ENCODE results near the gene H6PD.
A peak's percentile ranks its signal among the peaks of the same experiment; 100 is the strongest.

H6PD gene

DNA sequence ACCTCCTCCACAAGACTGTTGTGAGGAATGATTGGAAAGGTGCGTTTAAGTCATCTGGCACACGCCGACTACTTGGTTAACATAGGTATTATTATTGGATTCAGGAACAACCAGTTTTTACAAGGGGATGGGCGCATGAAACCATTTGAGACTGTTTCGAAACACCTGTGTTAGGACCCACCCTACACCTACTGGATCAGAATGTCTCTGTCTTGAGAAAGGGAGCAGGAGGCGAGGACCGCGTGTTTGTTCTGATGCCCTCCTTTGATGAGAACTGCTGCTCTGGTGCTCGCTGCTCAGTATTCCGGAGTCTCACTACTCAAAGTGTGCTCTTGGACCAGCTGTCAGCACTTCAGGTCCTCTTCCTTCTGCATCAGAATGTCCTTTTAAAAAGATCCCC lies 7.3 kb downstream of the H6PD start:
- no peak for DNase-seq

DNA sequence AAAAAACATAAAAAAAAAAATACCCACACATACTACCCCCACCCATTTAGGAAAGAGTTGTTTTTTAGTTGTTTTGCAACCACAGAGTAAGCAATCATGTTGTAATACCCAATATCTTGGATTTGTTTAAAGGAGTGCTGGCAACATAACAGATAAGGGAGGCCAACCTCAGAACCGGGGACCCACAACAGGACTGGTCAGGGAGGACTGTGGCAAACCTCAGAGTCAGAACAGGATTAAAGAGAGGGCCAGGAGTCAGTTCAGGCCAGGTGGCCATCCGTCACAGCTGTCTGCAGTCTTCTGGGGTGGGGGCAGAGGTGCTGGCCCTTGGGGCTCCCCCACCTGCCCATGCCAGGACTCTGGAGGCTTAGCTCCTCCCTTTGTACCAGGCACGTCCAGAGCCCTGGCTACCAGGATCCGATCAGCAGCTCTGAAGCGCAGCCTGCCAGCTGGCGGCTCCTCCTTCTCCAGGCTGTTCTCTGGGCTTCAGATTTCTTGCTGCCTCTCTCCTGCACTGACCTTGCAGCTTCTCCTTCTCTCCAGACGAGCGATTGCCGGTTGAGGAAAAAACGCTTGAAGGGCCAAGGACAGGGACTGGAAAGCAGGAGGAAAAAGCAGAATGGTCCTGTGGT lies 7.9 kb downstream of the H6PD start:
- no peak for DNase-seq

DNA sequence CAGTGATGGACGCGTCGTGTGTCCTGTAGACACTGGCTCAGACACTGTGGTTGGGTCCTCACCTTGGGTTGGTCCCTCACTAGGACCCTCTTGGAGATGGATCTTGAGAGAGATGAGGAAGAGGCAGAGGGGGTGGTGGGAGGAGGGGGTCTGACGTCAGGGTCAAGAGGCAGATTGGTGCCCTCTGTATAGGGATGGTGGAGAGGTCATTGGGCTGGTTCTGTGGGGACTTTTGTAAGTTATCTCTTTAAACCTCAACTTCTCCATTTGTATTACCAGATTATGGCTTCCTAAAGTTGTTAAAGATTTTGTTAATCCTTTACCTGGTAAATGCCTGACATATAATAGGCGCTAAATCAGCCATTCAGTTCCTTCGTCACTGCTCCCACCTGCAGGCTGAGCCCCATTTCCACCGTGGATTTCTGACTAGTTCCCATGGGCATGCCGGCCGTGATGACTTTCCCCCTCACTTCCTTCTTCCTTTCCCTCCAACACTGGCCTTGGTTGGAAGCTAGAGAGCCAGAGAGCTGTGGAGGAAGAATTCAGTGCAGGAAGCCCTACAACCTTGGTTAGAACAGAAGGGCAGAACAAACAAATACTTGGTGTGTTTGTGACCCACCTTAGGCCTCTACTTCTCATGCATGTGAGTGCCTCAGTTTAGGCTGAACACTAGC lies 8.6 kb downstream of the H6PD start:
- DNase-seq, result no peak

DNA sequence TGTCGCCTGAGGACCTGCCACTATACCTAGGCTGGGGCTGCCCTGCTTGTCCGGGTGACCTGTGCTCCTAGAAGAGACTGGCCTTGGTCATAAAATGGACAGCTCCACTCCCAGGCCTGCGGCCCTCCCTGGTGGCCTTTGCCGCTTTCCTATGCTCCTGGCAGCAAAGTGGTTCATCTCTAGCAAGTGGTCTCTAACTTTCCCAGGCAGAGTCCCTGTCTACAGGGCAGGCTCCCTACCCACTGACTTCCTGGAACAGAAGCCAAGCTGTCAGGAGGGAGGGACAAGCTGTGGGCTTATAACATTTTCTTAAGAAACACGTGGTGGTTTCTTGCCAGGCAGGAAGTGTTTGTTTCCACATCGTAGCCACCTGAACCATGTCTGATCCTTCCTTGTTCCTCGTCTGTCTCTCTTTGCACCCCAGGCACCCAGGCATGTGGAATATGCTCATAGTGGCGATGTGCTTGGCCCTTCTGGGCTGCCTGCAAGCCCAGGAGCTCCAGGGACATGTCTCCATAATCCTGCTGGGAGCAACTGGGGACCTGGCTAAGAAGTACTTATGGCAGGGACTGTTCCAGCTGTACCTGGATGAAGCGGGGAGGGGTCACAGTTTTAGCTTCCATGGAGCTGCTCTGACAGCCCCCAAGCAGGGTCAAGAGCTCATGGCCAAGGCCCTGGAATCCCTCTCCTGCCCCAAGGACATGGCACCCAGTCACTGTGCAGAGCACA lies 10.1 kb downstream of the H6PD start:
- DNase-seq, result no peak

DNA sequence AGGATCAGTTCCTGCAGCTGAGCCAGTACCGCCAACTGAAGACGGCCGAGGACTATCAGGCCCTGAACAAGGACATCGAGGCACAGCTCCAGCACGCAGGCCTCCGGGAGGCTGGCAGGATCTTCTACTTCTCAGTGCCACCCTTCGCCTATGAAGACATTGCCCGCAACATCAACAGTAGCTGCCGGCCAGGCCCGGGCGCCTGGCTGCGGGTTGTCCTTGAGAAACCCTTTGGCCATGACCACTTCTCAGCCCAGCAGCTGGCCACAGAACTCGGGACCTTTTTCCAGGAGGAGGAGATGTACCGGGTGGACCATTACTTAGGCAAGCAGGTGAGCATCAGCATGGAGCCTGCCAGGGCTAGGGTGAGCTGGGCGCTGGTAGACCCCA lies 10.7 kb downstream of the H6PD start:
- no peak for DNase-seq

DNA sequence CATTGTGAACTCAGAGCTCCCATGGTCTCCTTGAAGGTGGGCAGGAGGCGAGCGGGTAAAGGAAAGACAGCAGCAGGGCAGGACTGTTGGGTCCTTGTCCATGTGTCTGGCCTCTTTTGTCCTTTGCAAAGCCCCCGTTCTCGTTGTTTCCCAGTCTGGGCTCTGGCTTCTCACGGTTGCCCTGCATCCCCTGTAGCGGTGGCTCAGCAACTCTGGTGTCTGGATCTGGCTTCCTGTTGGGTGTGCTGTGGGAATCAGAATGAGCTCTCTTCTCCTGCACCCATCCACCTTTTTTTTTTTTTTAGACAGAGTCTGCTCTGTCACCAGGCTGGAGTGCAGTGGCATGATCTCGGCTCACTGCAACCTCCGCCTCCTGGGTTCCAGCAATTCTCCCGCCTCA lies 11.1 kb downstream of the H6PD start:
- no peak for DNase-seq

DNA sequence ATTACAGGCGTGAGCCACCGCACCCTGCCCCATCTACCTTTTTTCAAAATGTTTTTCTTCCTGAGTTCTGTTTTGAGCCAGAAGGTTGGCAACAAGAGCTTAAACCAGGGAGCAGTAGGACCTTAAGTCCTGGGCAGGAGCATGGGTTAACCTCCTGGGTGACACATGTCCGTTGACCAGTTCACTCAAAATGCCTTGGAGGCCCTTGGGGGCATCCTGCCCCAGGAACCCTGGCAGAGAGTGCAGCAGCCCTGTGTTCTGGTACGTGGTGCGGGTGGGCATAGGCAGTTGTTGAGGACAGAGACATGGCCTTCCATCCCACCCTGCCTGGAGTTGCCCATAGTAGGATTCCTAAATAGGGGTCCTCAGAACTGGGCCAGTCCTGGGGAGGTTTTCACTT lies 11.6 kb downstream of the H6PD start:
- DNase-seq, result no peak

DNA sequence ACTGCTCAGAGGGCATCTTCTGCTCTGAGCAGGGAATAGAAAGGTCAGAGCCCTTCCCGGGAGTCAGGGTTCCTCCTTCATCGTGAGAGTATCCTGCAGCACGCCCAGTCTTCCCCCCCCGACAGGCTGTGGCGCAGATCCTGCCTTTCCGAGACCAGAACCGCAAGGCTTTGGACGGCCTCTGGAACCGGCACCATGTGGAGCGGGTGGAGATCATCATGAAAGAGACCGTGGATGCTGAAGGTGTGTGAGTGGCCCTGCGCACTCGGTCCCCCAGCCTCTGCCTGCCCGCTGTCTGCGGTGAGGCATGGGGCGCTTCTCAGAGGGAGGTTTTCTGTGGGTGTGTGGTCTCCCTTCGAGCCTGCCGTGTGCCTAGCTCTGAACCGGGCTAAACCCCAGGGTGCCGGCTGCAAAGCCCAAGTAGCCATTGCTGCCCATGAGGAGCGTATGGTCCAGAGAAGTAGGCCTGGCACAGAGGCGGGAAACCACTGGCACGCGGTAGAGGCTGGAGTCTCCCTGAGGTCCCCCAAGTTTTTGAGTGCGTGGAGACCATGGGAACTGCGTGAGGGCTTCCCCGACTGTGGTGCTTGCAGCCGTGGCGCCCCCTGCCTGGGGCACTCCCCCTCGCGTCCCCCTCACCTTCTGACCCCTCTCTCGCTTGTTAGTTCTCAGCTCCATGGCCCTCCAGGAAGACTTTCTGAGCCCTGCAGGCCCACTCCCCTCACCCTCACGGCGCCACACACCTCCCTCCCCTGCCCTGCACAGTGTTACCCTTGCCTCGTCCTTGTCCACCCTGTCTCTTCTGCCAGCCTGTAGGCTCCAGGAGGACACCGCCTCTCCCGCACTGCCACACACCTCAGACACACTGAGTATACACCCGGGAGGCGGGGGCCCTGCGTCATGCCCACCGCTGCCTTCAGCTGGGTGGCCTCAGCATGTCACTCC lies 12.5 kb downstream of the H6PD start:
- no peak for DNase-seq

DNA sequence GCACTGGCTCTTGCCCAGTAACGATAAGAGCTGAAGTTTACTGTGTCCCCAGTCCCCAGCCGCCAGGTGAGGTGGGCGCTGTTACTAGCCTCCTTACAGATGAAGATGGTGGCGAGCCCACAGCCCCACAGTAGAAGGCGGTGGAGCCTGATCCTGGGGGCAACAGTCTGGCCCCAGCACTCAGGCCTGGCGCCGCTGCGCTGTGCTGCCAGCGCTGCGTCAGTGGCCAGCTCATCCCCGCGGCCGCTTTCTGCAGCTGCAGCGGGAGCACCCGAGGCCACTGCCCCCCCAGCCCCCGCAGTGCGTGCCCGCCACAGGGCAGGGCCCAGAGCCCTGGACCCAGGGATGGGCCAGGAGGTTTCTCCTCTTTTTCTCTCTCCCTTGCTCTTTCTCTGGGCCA lies 13.3 kb downstream of the H6PD start:
- no peak for DNase-seq

DNA sequence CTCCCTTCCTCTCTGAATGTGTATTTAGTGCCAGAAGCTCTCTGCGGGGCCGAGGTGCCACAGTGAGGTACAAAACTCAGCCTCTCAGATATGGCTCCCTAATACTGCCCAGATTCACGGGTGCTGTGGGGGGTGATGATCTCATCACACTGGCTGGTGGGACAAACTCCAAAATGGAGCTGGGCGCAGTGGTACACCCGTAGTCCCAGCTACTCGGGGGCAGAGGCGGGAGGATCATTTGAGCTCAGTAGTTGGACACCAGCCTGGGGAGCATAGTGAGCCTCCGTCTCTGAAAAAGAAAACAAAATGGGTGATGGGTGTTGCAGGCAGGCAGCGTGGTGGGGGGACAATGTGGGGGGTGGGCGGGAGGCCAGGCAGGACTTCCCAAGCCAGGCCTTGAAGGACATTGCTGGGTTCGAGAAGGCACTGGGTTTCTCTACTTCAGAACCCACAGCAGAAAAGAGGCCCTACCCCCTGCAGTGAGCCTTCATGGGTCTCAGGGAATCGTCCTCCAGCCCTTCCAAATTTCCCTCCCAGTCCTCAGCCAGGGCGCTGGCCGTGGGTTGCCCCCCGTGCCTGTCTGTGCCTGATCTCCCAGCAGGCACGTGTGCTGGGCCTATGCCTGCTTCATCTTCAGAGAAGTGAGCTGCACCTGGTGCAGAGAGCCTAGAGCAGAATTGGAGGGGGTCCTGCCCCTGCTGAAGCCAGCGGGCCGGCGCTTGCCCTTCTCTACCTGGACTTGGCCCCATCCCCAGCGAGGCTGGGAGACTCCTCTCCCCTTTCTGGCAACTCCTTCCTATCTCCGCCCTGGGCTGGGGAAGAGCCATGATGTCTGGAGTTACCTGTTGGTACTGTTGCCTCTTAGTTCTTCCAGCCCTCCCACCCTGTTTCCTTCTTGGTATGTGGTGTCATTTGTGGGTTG lies 14.0 kb downstream of the H6PD start:
- no peak for DNase-seq

DNA sequence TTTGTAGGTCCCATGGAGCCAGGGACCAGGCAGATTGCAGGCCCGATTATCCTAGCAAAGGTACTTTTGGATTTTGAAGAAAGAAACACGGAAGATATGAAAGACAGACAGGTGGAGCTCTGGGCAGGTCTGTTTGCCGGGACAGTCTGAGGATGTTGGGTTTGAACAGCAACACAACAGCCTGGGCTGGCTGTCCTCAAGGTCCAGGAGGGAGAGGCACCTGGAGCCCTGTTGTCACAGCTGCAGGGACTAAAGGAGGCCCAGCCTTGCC lies 14.6 kb downstream of the H6PD start:
- no peak for DNase-seq

DNA sequence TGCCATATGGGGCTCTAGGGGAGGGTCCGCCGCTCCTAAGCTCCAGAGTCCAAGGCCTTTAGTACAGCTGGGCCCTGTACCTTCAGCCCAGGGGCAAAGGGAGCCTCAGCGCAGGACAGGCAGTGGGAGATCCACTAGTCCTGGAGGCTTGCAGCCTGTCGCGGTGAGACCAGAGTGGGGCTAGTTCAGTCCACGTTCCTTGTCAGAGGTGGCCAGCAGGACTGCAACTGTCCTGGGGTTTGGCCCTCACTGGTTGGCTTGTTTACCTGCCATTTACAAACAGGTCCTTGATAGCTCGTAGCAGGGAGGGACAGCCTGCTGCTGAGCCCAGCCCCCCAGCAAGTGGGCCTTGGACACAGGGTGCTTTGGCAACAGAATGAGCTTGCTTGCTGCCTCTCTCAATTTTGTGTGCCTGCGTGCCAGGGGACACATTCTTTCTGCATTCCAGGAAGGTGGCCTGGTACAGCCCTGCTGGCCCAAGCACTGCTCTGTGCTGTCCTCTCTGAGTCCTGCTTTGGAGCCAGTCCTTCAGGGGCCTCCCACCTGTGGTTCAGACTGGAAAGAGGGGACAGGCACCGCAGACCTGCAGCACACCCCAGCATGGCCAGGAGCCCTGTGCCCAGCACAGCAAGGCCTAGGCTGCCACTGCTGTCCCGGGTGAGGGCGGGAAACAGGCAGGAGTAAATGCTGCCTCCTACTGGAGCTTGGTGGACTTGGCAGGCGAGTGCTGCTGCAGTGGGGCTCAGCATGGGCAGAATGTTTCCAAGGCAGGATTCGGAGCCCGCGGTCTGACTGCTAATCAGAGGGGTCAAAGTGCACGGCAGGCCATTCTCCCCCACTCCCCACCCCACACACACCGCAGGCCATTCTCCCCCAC lies 15.2 kb downstream of the H6PD start:
- DNase-seq, result peak; percentile 40

DNA sequence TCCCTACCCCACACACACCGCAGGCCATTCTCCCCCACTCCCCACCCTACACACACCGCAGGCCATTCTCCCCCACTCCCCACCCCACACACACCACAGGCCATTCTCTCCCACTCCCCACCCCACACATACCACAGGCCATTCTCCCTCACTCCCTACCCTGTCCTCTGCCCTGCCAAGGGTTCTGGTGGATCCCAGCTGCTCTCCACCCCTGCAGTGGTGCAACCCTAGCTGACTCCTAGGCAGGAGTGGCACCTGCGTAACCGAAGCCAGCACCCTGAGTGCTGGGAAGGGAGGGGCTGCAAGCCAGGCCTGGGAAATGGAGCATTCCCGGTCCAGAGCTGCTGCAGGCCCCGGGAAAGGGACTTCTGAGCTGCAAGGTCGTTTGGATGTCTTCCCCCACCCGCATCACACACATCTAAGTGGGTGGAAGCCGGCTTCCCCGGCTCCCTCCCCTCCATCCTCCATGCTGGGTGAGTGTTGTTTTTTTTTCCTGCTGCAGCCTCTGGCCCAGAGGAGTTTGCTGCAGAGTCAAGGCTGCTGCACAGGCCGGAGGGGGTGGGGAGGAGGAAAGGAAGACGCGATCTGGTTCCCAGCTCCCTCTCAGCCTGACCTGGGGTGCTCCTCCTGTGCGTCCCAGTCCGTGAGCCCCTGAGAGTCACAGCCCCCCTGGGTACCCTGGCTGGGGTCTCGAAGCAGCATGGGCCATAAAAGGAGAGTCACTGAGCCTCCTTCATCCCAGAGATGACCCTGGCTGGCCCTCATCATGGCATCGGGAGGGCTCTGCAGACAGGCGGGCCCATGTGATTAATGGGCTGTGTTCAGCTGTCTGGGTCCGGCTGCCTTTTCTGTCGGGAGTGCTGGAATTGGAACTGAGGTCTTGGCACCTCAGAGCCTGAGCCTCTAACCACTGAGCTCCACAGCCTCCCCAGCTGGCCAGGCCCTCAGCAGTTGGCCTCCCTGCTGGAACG lies 16.1 kb downstream of the H6PD start:
- DNase-seq, result peak; percentile 39

DNA sequence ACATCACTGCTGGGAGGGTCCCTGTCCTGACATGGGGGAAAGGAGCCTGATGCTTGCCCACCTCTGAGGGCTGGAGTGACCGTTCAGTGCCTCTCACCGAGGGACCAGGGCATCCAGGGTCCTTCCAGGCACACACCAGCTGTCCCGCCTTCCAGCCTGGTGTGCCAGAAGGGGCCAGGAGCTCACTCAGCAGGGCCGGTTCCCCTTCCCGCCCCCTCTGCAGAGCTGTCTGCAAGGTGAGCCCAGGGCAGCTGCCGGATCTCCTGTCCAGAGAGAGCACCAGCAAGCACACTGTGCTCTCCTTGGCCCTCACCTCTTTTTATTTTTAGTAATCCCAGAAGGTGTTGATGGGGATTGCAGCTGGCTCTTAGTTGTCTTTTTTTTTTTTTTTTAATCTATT lies 16.9 kb downstream of the H6PD start:
- DNase-seq, result no peak

DNA sequence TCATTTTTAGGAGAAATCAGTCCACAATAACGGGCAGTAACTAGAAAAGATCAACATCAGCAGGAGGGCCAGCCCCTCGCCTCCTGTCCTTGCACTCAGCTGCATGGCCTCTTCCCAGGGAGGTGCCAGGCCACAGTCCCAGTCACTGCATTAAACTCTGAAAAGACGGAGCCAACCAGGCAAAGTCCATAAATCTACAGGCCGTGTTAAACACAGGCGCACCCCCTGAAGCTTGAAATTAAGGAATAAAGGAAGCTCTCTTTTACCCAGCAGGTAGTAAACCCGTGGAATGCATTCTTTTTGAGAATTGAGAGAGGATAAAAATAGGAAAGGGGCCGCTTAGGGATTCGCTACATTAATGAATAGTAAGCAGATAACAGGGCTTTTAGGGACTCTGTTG lies 18.4 kb downstream of the H6PD start:
- DNase-seq, result no peak

DNA sequence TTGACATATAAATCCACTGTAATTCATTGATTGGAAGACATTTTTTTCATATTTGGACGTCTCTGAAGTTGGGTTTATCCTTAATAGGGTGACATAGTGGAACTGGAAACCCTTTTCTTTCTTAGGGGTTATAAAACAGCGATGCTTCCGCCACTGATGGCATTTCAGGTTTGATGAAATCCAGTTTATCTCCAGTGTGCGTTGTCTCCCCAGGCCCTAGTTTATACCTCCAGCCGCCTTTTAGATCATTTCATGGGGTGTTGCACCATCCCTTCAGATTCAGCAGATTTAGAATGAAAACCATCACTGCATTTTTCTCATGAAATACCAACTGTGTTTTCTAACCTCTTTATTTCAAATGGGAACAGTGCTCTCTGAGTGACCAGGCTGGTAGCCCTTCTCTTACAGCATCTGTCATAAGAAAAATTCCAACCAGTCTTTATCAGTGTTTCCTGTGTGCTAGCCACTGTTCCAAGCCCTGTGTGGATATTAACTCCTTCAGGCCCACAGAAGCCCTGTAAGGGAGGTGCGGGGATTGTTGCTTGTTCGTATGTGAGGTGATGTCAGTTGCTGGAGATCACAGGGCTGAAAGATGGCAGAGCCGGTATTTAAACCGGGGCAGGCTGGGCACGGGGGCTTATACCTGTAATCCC lies 19.0 kb downstream of the H6PD start:
- DNase-seq, result no peak

DNA sequence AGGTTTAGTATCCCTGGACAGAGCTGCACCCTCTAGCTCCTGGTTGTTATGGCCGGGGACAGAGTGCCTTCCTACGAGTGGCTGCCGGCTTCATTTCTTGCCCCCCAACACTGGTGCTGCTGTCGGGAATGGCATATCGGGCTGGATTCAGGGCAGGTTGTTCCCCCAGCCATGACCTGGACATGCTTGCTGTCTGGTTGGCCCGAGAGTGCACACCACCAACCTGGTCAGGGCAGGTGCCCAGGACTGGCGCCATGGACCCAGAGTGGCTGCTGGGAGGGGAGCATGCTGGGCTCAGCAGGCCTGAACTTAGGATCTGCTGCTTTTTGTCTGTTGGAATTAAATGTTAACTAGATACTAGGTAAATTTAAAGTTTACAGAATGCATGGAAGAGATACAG lies 21.8 kb downstream of the H6PD start:
- DNase-seq, result no peak

DNA sequence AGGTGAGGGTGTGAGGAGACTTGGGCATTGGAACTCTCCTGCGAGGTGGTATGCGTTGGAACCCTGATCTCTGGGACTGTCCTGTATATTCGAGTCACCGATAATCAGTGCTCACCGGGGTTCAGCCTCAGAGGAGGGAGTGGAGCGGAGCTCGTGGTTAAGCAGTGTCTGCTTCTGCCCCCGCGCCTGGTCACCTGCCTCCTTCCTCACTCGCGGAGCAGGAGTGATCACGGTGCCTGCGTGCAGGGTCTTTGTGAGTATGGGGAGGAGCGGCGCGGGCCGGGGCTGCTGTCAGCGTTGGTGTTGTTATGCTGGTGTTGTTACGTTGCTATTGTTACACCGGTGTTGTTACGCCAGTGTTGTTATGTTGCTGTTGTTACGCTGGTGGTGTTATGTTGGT lies 23.3 kb downstream of the H6PD start:
- DNase-seq, result no peak

DNA sequence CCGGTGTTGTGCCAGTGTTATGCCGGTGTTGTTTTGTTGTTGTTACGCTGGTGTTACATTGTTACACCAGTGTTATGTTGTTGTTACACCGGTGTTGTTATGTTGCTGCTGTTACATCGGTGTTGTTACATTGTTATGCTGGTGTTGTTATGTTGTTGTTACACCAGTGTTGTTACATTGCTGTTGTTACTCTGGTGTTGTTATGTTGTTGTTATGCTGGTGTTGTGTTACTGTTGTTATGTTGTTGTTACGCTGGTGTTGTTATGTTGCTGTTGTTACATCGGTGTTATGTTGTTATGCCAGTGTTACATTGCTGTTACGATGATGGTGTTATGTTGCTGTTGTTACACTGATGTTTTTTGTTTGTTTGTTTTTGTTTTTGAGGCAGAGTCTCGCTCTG lies 24.1 kb downstream of the H6PD start:
- no peak for DNase-seq
